Peyer's patch (tissue), 4 donors: ENCODE results near the gene ALDOC.

ENCODE experiments used
- POLR2A ChIP-seq, 2 donors: fragments of 450-650 bp; IDR thresholded peaks; one replicate each; pipeline ENCODE4 v1.5.1; 2017; ENCODE audit warnings: antibody characterized with exemption in 2 of 2, mild to moderate bottlenecking in 2 of 2, moderate library complexity in 2 of 2
- TF ChIP-seq, protein P1 (sequence below), 6 experiments: fragments of 450-650 bp in 4 of 6; fragments of 200-600 bp in 2 of 6; sonication (generic) in 1 of 6; IDR thresholded peaks; one replicate each; pipeline ENCODE4 v1.5.1; 2017 to 2019; ENCODE audit warnings: antibody characterized with exemption in 6 of 6, mild to moderate bottlenecking in 3 of 6, moderate library complexity in 1 of 6

DNA sequence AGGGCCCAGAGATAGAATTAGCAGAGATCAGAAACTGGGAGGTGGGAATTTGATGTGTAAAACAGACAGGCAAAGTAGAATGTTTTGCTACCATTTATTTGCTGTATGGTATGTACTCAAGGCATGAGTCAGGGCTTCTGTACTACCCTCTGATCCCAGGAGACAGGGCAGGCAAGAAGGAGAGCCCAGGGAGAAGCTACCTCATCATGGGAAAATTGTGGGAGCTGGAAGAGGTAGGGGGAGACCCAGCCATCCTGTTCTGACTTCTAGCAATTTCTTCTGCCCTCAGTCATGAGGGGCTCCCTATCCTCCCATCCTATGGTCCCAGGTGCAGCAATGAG lies 3.7 kb downstream of the ALDOC start:
- TF ChIP-seq, protein P1, sequence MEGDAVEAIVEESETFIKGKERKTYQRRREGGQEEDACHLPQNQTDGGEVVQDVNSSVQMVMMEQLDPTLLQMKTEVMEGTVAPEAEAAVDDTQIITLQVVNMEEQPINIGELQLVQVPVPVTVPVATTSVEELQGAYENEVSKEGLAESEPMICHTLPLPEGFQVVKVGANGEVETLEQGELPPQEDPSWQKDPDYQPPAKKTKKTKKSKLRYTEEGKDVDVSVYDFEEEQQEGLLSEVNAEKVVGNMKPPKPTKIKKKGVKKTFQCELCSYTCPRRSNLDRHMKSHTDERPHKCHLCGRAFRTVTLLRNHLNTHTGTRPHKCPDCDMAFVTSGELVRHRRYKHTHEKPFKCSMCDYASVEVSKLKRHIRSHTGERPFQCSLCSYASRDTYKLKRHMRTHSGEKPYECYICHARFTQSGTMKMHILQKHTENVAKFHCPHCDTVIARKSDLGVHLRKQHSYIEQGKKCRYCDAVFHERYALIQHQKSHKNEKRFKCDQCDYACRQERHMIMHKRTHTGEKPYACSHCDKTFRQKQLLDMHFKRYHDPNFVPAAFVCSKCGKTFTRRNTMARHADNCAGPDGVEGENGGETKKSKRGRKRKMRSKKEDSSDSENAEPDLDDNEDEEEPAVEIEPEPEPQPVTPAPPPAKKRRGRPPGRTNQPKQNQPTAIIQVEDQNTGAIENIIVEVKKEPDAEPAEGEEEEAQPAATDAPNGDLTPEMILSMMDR (IDR thresholded peaks at IDR 0.05): no peak
- TF ChIP-seq POLR2A (IDR thresholded peaks at IDR 0.05): no peak
